Erythroblast (primary cell): Measurements from ENCODE around the gene WDR5B.
"Not testable (repeated sequence)": the region's sequence is repeated elsewhere in the genome, so short reads cannot be mapped to it uniquely, and the experiment has no call there.

Experiments used
- GATA1 ChIP-seq: IDR thresholded peaks from 2 replicates; pipeline ENCODE4 v1.6.1; 2011; ENCODE audit warnings: low read depth, mild to moderate bottlenecking, control low read depth, low read length, moderate library complexity
- POLR2A ChIP-seq: IDR thresholded peaks from 2 replicates; pipeline ENCODE4 v1.6.1; 2011; ENCODE audit warnings: mild to moderate bottlenecking, low read length

DNA sequence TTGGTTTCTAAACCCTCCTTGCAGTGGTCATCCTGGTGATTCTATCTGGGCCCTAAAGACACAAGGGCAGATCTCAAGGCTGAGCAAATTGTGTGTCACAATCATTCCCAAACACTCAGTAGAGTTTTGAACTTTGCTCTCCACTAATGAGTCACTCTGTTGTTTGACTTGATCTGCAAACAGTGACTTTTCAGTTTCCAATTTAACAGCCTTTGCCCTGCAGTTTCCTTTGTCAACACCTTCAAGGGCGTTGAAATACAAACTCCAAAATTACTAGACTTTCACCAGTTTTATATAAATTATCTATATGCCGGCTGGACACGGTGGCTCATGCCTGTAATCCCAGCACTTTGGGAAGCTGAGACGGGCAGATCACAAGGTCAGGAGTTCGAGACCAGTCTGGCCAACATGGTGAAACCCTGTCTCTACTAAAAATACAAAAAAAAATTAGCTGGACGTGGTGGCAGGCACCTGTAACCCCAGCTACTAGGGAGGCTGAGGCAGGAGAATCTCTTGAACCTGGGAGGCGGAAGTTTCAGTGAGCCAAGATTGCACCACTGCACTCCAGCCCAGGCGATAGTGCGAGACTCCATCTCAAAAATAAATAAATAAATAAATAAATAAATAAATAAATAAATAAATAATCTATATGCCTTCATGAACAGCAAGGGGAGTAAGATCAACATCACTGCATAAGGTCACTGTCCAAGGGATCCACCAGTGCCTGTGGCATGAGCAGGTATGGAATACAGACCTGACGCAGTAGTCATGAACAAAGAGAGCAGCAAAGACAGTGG lies 50.1 kb downstream of the WDR5B start:
- TF ChIP-seq POLR2A, GATA1: not testable (repeated sequence)
